ENCODE measurements around the gene UQCRFS1. TPM values are rescaled to one million over a fixed set of nuclear protein-coding genes. Genes with fewer than 3 reads are reported as not detected.

The UQCRFS1 gene
- total and polyA plus RNA-seq, 9 donors: 19.3 to 37.7 (median 23.8) TPM

DNA sequence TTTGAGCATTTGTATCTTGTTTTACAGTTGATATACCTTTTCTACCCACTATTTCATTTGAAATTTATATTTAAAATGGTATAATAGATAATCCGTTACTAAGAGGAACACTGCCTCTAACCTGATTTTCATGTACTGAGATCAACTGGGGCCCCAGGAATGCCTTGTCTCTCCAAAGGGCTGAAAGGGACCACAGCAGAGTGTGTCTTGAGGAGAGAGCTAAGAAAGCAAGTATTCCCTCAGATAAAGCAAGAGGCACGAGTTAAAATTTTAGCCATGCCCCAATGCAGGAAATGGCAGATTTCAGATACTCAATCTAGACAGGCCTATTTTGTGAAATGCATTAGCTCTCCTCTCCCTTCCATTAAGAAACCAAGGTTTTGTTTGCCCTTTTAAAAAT lies 10.7 kb downstream of the UQCRFS1 start:
- Histone ChIP-seq H3K4me3 (no peak overlapping the region), H3K4me1 (ENCODE audit: insufficient read depth) (no peaks in the 10 kb centered on the region), H3K9me3 (no peaks in the 10 kb centered on the region), H3K27ac (no peak overlapping the region), H3K36me3 (no peaks in the 10 kb centered on the region), H3K27me3 (no peaks in the 10 kb centered on the region)
- 82 to 86% (median 84%) methylated on average over 2 of the region's 2 CpGs for WGBS, 3 donors
- no peak for DNase-seq
- TF ChIP-seq EP300 (IDR thresholded peaks at IDR 0.05) (no peak), POLR2A (IDR thresholded peaks at IDR 0.05) (no peak)
- TF ChIP-seq, protein P1, sequence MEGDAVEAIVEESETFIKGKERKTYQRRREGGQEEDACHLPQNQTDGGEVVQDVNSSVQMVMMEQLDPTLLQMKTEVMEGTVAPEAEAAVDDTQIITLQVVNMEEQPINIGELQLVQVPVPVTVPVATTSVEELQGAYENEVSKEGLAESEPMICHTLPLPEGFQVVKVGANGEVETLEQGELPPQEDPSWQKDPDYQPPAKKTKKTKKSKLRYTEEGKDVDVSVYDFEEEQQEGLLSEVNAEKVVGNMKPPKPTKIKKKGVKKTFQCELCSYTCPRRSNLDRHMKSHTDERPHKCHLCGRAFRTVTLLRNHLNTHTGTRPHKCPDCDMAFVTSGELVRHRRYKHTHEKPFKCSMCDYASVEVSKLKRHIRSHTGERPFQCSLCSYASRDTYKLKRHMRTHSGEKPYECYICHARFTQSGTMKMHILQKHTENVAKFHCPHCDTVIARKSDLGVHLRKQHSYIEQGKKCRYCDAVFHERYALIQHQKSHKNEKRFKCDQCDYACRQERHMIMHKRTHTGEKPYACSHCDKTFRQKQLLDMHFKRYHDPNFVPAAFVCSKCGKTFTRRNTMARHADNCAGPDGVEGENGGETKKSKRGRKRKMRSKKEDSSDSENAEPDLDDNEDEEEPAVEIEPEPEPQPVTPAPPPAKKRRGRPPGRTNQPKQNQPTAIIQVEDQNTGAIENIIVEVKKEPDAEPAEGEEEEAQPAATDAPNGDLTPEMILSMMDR (IDR thresholded peaks at IDR 0.05): no peak
- intact Hi-C loops (cut with DNase I): no loop called here

GRCh38 chr19:29201855-29202254 lies 11.1 kb downstream of the UQCRFS1 start:
- Histone ChIP-seq H3K9me3 (no peaks in the 10 kb centered on the region), H3K27ac (no peak overlapping the region), H3K4me1 (ENCODE audit: insufficient read depth) (no peaks in the 10 kb centered on the region), H3K27me3 (no peaks in the 10 kb centered on the region), H3K4me3 (no peak overlapping the region), H3K36me3 (no peaks in the 10 kb centered on the region)
- DNase-seq: no peak
- WGBS, 3 donors: 87 to 91% (median 89%) methylated on average over 2 of the region's 2 CpGs
- TF ChIP-seq, protein P1 (IDR thresholded peaks at IDR 0.05): no peak
- TF ChIP-seq POLR2A (IDR thresholded peaks at IDR 0.05) (no peak), EP300 (IDR thresholded peaks at IDR 0.05) (no peak)
- intact Hi-C loops (cut with DNase I): no loop called here

DNA sequence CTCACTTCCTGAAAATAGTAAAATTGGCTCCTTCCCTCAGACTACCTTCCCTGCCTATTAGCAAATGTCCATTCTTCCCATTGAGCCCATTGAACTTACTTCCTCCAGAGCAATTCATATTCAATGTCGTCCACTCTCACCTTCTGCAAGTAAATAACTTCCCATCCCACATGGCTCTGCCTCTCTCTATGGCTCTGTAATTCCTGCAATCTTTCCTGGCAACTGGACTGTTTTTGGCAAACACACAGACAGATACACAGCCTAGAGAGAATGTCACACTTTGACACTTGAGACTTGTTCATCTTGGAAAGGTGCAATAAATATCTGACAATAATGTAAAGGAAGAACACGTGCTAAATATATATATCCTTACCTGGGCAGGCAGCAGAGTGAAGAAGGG lies 18.3 kb downstream of the UQCRFS1 start:
- TF ChIP-seq, protein P1 (IDR thresholded peaks at IDR 0.05): no peak
- TF ChIP-seq EP300 (IDR thresholded peaks at IDR 0.05) (no peak), POLR2A (IDR thresholded peaks at IDR 0.05) (no peak)
- no peak overlapping the region for H3K4me3 ChIP-seq
- H3K9me3 ChIP-seq: no peaks in the 10 kb centered on the region
- intact Hi-C loops (cut with DNase I): no loop called here
- no peak overlapping the region for H3K27ac ChIP-seq
- DNase-seq: no peak
- H3K36me3 ChIP-seq: no peaks in the 10 kb centered on the region
- H3K27me3 ChIP-seq: no peaks in the 10 kb centered on the region
- H3K4me1 ChIP-seq (ENCODE audit: insufficient read depth): no peaks in the 10 kb centered on the region
- WGBS, 3 donors: 37 to 41% (median 40%) methylated on average over 2 of the region's 2 CpGs

DNA sequence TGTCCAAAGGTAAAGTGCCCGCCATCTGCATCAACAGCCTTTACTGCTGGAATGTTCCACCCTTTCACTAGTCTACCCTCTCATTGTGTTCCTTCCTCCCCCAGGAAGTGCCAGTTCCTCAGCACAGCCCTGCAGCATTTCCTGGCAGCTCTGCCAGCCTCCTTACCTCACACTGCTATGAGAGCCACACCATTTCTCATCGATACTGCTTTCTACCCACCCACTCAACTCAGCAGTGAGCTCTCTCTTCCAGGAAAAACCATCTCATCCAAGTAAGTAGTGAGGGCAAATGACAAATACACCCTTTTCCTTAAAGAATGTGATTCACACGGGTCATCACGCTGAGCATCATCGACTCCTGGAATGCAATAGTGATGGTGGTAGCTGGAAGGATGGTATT lies 19.8 kb downstream of the UQCRFS1 start:
- Histone ChIP-seq H3K36me3 (no peaks in the 10 kb centered on the region), H3K4me3 (no peak overlapping the region), H3K27me3 (no peaks in the 10 kb centered on the region), H3K9me3 (no peaks in the 10 kb centered on the region), H3K27ac (no peak overlapping the region), H3K4me1 (ENCODE audit: insufficient read depth) (no peaks in the 10 kb centered on the region)
- TF ChIP-seq, protein P1 (IDR thresholded peaks at IDR 0.05): no peak
- TF ChIP-seq POLR2A (IDR thresholded peaks at IDR 0.05) (no peak), EP300 (IDR thresholded peaks at IDR 0.05) (no peak)
- WGBS, 3 donors: 77 to 80% (median 77%) methylated on average over 5 of the region's 5 CpGs
- no peak for DNase-seq
- intact Hi-C loops (cut with DNase I): no loop called here

DNA sequence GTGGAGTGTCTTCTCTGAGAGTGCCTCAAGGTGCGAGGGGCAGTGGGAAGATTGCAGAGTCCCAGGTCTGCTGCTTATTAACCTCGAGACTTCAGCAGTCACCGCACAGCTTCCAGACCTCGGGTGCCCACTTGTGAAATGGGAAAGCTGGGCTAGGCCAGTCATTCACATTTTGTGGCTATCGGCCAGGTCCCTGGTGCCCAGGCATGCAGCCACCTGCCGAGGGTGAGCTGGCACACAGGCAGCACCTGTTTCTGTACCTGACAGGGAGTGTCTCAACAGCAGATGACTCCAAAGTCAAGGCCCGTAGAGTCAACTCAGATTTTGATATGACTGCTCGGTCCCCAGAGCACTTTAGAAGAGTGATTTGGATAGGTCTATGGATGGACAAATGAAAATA lies 21.9 kb downstream of the UQCRFS1 start:
- Histone ChIP-seq H3K27ac (no peak overlapping the region), H3K4me3 (no peak overlapping the region)
- 82 to 90% (median 86%) methylated on average over 8 of the region's 8 CpGs for WGBS, 3 donors

More for the DNA sequence above, 21.9 kb downstream of the UQCRFS1 start:
- intact Hi-C loops (cut with DNase I): no loop called here
- no peaks in the 10 kb centered on the region for H3K9me3 ChIP-seq
- DNase-seq: no peak
- TF ChIP-seq, protein P1 (IDR thresholded peaks at IDR 0.05): no peak
- TF ChIP-seq EP300 (IDR thresholded peaks at IDR 0.05): no peak
- no peak for TF ChIP-seq POLR2A (IDR thresholded peaks at IDR 0.05)
- no peaks in the 10 kb centered on the region for H3K27me3 ChIP-seq
- no peaks in the 10 kb centered on the region for H3K4me1 ChIP-seq (ENCODE audit: insufficient read depth)
- no peaks in the 10 kb centered on the region for H3K36me3 ChIP-seq

All from ovary (tissue), 9 donors.